Skeletal muscle cell (primary cell): ENCODE measurements around the gene MUC5B.
"Not testable (repeated sequence)": the region's sequence is repeated elsewhere in the genome, so short reads cannot be mapped to it uniquely, and the experiment has no call there.

Source experiments
- DNase-seq: peaks from one replicate; pipeline ENCODE4 v3.0.0-alpha.2; 2010; ENCODE audit warnings: low read depth
- H3K4me3 ChIP-seq: 2 replicates; pipeline ENCODE4 v1.5.1; 2011; ENCODE audit warnings: low read depth, mild to moderate bottlenecking, control low read depth, low read length, moderate library complexity

The MUC5B gene

DNA sequence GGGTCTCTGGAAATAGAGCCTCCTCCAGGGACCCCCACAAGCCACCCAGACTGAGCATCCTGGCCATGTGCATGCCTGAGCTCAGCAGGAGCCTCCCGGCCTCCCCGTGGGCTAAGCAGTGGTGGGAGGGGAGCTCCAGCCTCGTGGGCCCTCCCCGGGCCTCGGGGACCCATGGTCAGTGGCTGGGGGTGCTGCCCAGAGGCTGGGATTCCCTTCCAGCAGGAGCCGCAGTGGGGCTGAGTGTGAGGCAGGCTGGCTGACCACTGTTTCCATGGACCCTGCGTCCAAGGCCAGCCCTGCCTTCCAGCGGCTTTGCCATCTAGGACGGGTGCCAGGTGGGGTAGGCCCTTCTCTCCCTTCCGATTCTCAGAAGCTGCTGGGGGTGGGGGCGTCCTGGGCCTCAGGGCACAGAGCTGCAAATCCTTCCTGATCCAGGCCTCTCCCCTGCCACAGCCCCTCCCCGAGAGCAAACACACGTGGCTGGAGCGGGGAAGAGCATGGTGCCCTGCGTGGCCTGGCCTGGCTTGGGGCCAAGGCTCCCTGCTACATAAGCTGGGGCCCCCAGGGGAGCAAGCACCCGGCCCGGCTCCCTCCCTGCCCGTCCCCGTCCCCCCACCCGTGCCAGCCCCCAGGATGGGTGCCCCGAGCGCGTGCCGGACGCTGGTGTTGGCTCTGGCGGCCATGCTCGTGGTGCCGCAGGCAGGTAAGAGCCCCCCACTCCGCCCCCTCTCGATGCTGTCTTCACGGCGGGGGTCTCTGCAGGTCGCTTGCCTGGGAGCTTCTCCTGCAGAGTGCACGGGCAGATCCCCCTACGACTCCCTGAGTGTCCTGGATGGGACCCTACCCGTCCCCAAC is at the start of gene MUC5B:
TSS of gene MUC5B (plus strand) at position 576 of the 855 bp plus-strand sequence. CDS start at position 634, 58 bp downstream.
- H3K4me3 ChIP-seq, result no peak within 1 kb of the TSS
- no peak for DNase-seq

- H3K4me3 ChIP-seq, DNase-seq: not testable (repeated sequence)
Observed at GRCh38 chr11:1173396-1173795, 49.5 kb upstream of the MUC5B start.

DNA sequence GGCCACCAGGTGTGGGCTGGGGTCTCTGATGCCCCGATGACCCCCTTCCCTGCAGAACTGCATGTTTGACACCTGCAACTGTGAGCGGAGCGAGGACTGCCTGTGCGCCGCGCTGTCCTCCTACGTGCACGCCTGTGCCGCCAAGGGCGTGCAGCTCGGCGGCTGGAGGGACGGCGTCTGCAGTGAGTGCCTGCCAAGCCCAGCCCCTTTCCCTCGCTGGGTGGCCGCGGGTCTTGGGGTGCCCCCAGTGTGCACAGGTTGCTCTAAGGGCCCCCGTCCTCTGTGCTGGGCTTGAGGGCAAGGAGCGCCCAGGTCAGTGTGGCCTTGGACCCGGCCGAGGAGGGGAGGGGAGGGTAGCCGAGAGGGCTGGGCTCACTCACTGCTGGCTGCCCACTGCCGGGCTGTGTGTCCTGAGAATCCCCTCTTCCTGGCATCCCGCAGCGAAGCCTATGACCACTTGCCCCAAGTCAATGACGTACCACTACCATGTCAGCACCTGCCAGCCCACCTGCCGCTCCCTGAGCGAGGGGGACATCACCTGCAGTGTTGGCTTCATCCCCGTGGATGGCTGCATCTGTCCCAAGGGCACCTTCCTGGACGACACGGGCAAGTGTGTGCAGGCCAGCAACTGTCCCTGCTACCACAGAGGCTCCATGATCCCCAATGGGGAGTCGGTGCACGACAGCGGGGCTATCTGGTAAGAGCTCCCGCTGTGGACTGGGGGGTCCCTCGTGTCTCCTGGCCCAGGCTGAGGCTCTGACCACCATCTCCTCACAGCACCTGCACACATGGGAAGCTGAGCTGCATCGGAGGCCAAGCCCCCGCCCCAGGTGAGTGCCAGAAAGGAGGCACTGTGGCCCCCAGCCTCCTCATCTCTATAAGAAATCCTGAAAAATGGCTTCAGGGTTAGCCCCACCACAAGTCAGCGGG is 48.2 kb upstream of the MUC5B start:
- DNase-seq, result no peak
- no peak overlapping the region for H3K4me3 ChIP-seq

- DNase-seq, result no peak
- no peak overlapping the region for H3K4me3 ChIP-seq
Observed at GRCh38 chr11:1175461-1176223, 47.2 kb upstream of the MUC5B start.

DNA sequence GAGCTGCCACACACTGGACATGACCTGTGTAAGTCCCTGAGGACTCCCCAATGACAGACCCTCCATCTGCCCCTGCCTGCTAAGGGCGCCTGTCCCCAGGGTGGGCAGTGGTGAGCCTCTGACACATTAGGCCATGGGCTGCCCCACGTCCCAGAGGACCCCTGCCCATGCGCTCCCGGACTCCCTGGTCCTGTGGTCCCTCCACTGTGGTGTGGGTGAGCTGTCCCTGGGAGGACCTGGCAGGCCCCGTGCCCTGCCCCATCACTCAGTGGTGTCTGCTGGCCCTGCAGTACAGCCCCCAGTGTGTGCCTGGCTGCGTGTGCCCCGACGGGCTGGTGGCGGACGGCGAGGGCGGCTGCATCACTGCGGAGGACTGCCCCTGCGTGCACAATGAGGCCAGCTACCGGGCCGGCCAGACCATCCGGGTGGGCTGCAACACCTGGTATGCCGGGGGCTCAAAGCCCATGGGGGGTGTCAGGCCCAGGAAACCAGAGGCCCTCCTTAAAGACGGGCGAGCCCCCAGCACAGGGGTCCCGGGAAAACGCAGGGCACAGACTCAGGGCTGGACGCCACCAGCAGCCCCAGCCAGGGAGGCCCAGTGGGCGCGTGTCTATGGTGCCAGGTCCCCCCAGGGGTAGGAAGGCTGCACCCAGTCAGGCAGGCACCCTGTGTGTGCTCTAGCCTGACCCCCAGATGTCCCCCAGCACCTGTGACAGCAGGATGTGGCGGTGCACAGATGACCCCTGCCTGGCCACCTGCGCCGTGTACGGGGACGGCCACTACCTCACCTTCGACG is 46.4 kb upstream of the MUC5B start:
- no peak overlapping the region for H3K4me3 ChIP-seq
- DNase-seq, result no peak

DNA sequence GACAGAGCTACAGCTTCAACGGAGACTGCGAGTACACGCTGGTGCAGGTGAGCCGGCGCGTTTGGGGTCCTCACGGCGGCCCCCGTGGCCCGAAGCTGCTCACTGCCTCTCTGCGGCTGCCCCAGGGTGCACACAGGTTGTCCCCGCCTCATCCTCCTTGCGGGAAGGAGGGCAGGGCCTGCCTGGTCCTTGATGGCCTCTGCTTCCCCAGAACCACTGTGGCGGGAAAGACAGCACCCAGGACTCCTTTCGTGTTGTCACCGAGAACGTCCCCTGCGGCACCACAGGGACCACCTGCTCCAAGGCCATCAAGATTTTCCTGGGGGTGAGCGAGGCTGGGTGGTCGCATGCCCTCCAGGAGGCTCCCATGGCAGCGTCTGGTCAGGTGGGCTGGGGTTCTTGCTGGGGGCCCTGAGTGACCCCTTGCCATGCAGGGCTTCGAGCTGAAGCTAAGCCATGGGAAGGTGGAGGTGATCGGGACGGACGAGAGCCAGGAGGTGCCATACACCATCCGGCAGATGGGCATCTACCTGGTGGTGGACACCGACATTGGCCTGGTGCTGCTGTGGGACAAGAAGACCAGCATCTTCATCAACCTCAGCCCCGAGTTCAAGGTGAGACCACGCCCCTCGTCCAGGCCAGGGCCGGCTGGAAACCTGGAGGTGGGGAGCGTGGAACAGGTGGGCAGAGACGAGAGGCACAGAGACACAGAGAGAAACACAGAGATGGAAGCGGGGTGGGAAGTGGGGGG is 45.7 kb upstream of the MUC5B start:
- H3K4me3 ChIP-seq, result no peak overlapping the region
- no peak for DNase-seq

GRCh38 chr11:1177771-1178090 is 45.1 kb upstream of the MUC5B start:
- H3K4me3 ChIP-seq, result no peak overlapping the region
- DNase-seq, result no peak

GRCh38 chr11:1178201-1178885 is 44.5 kb upstream of the MUC5B start:
- no peak overlapping the region for H3K4me3 ChIP-seq
- no peak for DNase-seq

DNA sequence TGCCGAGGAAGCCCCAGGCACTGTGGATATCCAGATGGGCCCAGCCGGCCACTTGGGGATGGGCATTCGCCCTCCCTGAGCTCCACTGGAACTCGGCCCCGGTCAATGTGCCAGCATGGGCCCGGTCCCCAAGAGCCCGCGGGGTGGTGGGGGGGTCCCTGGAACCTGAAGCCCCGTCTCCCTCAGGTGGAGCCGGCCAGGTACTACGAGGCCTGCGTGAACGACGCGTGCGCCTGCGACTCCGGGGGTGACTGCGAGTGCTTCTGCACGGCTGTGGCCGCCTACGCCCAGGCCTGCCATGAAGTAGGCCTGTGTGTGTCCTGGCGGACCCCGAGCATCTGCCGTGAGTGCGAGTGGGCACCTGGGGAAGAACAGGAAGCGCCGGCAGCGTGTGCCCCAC is 44.0 kb upstream of the MUC5B start:
- H3K4me3 ChIP-seq, result no peak overlapping the region
- DNase-seq, result no peak

DNA sequence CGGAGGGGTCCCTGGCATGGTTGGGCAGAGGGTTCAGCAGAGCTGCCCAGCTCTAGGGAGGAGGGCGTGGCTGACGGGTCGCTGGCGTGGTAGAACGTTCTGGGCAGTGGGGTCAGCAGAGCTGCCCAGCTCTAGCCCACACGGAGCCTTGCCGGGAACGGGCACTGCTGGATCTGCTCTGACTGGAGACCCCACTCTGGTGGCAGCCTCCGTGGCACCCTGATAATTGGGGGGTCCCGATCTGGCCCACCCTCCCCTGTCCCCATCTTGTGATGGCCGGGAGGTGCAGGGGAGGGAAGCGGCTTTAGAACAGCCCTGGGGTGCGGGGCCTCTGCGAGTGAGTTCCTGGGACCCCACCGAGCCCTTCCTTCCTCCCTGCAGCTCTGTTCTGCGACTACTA is 43.2 kb upstream of the MUC5B start:
- no peak for DNase-seq
- H3K4me3 ChIP-seq, result no peak overlapping the region

DNA sequence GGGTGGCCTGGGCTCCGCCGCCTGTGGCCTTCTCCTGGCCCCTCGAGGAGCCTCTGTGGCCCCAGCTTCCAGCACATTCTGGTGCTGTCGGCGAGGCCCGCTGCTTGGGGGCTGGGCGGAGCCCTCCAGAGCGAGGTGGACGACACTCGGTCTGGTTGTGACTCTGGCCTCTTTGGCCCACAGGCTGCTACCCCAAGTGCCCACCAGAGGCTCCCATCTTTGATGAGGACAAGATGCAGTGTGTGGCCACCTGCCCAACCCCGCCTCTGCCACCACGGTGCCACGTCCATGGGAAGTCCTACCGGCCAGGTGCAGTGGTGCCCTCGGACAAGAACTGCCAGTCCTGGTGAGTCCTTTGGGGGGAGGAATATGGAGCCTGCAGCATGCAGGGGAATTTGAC is 42.7 kb upstream of the MUC5B start:
- DNase-seq, result no peak
- H3K4me3 ChIP-seq, result no peak overlapping the region

GRCh38 chr11:1180947-1181391 is 41.9 kb upstream of the MUC5B start:
- DNase-seq, result no peak
- H3K4me3 ChIP-seq, result no peak overlapping the region

- no peak for DNase-seq
Observed at GRCh38 chr11:1181420-1181819, 41.4 kb upstream of the MUC5B start.

GRCh38 chr11:1181853-1182535 is 40.9 kb upstream of the MUC5B start:
- DNase-seq, result no peak
- no peak overlapping the region for H3K4me3 ChIP-seq

More at GRCh38 chr11:1181420-1181819, 41.4 kb upstream of the MUC5B start:
- no peak overlapping the region for H3K4me3 ChIP-seq

DNA sequence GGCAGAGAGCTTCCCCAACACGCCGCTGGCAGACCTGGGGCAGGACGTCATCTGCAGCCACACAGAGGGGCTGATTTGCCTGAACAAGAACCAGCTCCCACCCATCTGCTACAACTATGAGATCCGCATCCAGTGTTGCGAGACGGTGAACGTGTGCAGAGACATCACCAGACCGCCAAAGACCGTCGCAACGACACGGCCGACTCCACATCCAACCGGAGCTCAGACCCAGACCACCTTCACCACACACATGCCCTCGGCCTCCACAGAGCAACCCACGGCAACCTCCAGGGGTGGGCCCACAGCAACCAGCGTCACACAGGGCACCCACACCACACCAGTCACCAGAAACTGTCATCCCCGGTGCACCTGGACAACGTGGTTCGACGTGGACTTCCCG is 38.7 kb upstream of the MUC5B start:
- not testable (repeated sequence) for H3K4me3 ChIP-seq, DNase-seq

DNA sequence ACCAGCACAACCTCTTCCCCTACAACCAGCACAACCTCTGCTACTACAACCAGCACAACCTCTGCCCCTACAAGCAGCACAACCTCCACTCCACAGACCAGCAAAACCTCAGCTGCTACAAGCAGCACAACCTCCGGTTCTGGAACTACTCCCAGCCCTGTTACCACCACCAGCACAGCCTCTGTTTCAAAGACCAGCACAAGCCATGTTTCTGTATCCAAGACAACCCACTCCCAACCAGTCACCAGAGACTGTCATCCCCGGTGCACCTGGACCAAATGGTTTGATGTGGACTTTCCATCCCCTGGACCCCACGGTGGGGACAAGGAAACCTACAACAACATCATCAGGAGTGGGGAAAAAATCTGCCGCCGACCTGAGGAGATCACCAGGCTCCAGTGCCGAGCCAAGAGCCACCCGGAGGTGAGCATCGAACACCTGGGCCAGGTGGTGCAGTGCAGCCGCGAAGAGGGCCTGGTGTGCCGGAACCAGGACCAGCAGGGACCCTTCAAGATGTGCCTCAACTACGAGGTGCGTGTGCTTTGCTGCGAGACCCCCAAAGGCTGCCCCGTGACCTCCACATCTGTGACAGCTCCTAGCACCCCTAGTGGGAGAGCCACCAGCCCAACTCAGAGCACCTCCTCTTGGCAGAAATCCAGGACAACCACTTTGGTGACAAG is 34.3 kb upstream of the MUC5B start:
- not testable (repeated sequence) for DNase-seq

GRCh38 chr11:1189816-1190215 is 33.0 kb upstream of the MUC5B start:
- not testable (repeated sequence) for DNase-seq, H3K4me3 ChIP-seq

More for the DNA sequence above, 34.3 kb upstream of the MUC5B start:
- H3K4me3 ChIP-seq, result not testable (repeated sequence)
